Activated naive CD4-positive, alpha-beta T cell (primary cell): ENCODE measurements around the gene MASP1.

Experiments
- DNase-seq, 4 experiments: peaks; one replicate each; lab custom pipeline; 2025; lab: John Stamatoyannopoulos, UW

MASP1 gene, protein sequence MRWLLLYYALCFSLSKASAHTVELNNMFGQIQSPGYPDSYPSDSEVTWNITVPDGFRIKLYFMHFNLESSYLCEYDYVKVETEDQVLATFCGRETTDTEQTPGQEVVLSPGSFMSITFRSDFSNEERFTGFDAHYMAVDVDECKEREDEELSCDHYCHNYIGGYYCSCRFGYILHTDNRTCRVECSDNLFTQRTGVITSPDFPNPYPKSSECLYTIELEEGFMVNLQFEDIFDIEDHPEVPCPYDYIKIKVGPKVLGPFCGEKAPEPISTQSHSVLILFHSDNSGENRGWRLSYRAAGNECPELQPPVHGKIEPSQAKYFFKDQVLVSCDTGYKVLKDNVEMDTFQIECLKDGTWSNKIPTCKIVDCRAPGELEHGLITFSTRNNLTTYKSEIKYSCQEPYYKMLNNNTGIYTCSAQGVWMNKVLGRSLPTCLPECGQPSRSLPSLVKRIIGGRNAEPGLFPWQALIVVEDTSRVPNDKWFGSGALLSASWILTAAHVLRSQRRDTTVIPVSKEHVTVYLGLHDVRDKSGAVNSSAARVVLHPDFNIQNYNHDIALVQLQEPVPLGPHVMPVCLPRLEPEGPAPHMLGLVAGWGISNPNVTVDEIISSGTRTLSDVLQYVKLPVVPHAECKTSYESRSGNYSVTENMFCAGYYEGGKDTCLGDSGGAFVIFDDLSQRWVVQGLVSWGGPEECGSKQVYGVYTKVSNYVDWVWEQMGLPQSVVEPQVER

DNA sequence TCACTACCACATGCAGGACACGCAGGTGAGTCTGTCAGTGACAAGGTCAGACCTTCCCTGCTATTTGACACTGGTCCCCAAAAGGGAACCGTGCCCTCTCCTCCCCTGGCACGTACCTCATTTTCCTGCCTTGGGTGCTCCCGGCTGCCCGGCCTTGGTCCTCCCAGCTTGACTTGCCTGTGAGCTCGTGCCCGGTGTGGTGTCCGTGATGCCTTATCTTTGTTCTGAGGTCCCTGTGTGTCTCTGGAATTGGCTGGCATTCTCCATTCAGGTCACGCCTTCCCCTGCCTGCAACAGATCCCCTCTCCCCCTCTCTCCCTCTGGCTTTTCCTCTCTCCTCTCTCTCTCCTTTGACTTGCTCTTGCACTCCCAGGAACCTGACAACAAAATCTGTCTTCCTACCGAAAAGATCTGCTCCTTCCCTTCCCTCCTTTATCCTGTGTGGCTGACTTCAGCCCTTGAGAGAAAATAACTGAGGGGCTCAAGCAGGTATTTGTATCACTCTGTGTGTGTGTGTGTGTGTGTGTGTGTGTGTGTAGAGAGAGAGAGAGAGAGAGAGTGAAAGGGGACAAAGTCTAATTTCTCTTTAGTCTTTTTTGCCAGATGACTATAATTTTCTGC is at the start of gene MASP1:
Gene MASP1, minus strand, starts transcription at position 226 of the 621 bp plus-strand sequence. Its CDS starts 105 bp downstream, at position 121.
- no peak for DNase-seq

DNA sequence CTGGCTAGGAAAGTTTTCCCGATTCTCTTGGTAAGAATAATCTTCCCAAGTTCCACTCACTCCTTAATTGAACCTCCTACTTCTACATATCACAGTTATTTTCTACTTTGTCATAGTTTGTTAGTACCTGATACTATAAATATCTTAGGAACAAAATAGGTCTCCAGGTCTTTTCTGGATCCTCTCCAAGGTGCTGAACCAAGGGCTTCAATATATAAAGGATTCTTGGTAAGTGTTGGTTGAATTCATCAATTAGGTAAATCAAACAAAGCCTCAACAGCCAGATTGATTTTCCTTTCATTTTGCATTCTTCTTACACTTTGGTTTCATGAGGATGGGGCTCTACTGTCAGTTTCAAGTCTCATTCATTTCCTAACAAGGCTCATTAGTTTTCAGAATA is 49.0 kb upstream of the MASP1 start:
- no peak for DNase-seq

DNA sequence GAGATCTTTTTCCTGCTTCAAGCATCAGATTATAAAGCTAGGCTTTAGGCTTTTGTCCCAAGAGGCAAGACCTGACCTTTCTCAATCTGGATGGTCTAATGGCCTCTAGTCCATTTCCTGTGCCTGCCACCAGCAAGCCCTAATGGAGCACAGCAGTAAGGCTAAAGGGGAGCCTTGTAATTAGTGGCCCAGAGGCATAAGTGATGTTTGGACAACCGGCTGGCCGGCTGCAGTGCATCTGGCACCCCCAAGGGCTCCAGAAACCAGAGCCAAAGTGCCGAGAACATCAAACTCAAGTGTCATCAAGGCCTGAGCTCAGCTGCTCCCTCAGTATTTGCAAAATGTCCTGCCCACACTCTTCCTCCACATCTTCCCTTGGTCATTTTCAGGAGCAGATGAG is 44.8 kb upstream of the MASP1 start:
- no peak for DNase-seq

DNA sequence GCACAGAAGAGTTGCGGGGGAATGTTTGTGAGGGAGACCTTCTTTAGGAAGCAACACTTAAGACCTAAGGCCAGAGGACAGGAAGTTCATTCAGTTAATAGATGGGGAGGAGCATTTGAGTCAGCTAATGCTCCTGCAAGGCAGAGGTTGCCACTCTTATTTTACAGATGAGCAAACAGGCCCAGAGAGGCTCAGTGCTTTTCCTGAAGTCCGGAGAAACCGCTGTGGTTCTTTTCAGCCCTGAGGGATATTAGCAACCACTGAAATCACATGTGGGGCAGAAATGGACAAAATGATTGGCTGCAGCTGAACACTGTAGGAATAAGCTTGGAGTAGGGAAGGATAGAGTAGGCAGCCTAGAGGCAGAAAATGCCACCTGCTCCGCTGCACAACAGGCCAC is 43.4 kb upstream of the MASP1 start:
- no peak for DNase-seq

DNA sequence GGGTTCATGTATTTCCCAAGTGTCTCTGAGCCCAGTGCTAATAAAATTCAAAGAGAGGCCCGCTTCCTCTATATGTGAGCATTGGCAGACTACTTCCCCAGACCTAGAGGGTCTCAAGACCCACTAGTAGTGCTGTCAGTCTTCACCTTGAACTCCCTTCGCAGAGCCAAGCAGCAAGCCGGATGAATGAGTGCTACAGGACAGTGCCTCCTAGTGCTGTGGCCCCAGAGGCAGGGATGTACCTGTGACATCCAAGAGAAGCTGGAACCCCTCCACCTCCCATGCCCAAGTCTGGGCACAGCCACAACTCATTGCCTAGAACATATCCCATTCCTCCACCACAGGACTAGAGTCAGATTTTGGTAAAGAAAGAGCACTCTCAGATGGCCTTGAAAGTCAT is 37.2 kb upstream of the MASP1 start:
- no peak for DNase-seq

DNA sequence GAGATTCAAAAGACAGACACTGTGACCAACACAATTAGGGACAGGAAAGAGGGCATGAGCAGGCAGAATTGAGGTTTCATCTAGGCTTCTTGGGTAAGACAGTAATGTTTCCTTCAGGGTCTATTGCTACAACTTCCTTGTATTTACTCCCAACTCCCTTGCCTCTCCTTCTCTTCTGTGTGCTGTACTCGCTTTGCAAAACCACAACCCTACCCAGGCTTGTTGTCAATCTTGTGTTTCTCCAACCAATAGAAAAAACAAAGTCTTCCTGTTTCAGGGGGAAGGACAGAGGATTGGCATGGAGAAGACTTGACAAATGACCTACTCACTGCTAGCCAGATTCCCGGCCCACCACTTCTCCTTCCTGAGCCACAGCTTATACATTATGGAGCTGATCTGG is 36.3 kb upstream of the MASP1 start:
- DNase-seq = no peak

DNA sequence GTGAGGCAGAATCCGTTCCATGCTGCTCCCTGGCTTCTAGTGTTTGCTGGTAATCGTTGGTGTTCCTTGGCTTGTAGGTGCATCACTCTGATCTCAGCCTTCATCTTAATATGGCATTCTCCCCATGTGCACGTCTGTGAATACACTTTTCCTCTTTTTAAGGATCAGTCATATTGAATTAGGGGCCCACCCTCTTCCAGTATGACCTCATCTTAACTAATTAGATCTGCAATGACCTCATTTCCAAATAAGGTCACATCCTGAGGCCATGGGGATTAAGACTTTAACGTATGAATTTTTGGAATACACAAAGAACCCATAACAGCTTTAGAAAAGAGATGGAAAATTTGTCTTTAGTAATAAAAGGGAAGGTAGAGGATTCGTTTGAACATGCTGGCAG is 34.1 kb upstream of the MASP1 start:
- no peak for DNase-seq

DNA sequence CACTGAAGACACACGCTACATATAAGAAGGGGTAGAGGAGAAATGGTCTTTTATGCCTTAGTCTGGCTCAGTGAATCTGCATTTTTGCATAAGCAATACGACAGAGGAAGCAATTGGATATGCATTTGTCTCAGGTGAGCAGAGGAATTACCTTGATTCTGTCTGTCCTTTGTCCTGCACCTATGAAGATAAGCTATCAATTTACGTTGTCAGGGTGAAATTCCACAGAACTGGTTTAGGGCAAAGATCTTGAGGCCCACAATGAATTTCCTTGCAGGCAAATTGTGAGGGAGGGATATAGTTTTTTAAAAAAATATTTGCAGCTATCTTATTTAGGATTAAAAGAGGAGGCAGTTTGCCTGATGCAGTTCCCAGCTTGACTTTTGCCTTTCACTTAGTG is 31.6 kb upstream of the MASP1 start:
- DNase-seq = no peak

DNA sequence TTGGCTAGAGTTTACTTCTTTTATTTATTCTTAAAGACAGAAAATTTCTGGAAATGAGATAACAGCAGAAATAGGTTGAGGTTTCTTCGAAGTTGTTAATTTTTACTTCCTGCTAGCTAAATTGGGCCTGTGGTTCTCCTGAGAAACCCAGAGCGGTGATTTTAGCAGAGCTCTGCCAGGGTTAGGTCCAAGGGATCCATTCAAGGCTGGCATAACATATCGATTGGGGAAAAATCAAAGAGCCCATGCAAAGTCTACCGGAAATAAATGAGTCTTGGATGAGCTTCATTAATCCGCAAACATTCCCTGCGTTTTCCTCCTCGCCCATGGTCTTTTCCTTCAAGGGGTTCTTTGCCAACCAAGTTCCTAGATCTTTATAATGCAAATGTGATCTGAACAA is 30.8 kb upstream of the MASP1 start:
- DNase-seq = no peak

DNA sequence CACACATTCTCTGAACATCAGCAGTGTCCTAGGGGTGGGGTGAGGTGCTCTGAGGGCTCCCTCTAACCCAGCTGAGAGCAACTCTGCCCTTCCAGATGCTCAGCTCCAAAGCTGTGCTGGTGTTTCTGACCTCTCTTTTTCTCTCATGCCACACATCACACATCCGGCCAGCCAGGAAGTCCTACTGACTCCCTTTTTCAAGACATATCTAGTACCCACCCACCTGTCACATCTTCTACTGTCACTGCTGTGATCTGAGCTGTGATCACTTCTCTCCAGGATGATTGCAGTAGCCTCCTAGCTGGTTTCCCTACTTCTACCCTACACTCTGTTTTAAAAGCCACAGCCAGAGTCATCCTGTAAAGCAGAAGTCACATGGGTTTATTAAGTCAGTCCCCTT is 30.2 kb upstream of the MASP1 start:
- no peak for DNase-seq

DNA sequence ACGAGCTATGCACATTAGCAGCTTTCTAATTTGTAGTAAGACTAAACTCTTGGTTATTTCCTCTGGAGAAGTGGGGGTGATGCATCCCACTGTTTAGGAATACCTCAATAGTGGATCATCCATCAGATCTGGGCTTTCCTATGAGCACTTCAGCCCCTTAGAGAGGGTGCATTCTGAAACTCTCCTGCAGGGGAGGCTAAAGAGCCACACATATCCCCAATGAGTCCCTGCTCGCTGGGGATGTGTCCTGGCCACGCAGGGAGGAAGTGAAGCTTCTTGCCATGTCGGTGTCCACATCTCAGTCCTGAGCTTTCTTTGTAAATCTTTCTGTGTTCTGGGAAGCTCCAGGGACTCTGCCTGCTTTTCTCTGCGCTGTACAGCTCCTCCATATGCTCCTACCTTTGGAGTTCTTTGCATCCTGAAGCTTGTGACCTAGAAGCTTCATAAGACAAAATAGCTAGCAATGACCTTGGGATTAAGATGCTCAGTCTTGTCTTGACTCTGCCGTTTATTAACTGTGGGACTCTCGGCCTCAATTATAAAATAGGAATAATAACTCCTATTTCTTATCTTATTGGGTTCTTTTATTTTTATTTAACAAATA is 28.3 kb upstream of the MASP1 start:
- DNase-seq = peak in 2 of 4 experiments; percentile 5 to 14

DNA sequence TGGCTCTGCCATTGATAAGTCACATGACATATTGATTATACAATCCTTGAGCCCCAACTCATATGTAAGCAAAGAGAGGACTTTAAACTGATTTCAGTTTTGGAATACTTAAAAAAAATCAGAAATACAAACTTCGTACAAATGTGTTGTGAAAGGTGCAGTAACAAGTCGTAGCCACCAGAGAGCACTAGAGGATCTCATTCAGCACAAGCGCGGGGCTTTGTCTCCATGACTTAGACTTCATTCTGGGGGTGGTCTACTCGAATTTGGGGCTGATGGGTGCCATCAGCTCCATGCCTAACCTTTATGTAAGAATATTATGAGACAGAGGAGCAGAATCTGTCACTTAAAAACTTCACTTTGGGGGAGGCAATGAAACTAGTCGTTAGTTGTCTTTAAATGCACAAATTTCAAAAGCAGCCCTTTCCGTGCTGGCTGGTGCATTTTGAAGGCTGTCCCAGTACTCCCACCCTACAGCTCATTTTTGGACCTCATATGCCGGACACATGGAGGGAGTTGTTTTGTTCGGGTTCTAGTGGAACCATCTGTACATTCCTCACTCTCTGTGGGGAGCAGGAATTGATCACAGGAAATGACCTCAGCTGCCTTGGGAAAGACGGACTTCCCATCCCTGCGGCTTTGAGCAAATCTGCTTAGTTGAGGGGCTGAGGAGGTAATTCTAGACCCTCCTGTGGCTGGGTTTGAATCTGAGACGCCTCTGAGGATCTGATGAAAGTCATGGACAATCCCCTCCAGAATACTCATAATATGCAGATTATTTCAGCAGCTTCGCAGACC is 27.5 kb upstream of the MASP1 start:
- peak in 2 of 4 experiments; percentile 2 to 24 for DNase-seq

DNA sequence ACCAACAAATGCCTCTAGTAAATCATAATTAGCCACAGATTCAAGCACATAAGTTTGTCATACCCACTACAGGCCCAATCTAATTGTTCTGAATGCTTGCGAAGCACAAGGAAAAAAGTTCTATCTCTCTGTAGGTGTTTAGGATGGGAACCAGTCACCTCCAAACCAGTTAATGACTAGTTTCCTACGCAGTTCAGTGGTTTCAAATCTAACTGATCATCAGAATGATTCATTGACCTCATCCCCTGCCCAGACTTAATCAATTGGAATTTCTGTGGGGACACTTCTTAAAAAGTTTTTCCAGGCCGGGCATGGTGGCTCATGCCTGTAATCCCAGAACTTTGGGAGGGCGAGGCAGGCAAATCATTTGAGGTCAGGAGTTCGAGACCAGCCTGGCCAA is 24.3 kb upstream of the MASP1 start:
- no peak for DNase-seq

DNA sequence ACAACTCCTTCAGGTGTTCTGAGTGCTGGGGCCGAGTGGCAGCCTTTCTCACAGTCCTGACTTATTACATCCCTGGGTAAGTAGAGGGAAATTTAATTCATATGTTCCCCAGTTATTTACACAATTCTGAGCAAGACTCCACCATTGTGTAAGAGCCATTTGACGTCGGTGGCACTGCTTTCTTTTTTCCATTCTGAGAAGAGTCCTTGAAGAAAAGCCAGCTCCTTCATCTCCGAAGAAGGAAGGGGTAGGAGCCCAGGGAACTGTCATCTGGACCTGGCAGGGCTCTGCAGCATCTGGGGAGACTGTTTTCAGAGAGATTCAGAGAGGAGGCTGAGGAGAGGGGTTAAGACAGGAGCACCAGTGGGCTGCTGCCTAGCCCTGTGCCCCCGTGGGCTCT is 22.6 kb upstream of the MASP1 start:
- no peak for DNase-seq

DNA sequence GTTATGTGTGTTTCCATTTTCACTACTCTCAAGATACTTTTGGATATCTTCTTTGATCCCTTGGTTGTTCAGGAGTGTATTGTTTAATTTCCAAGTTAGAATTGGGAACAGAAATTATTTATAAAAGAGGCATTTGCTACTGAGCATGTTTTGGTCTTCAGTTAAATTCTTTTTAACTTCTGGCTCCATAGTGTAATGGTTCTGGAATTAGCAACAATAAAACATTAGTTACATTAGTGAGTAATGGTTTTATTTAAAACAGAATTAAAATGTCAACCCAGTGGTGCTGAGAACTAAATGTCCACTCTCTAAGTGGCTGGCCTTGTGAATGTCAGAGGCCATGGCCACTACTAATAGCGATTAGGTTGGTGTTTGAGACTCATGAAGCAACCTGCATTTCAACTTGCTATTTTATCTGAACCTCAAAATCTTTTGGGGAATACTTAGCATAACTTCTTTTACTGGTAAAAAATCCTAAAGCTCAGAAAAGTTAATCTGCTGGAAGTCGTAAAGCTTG is 19.5 kb upstream of the MASP1 start:
- no peak for DNase-seq

DNA sequence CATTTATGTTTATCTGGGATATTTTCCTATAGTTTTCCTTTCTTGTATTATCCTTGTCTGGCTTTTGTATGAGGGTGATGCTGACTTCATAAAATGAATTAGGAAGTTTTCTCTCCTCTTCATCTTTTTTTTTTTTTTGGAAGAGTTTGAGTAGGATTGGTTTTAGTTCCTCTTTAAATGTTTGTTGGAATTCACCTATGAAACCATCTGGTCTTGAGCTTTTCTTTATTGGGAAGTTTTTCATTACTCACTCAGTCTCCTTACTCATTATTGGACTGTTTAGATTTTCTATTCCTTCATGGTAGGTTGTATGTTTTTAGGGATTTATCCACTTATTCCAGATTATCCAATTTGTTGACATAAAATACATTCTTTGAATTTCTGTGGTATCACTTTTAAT is 18.7 kb upstream of the MASP1 start:
- no peak for DNase-seq

DNA sequence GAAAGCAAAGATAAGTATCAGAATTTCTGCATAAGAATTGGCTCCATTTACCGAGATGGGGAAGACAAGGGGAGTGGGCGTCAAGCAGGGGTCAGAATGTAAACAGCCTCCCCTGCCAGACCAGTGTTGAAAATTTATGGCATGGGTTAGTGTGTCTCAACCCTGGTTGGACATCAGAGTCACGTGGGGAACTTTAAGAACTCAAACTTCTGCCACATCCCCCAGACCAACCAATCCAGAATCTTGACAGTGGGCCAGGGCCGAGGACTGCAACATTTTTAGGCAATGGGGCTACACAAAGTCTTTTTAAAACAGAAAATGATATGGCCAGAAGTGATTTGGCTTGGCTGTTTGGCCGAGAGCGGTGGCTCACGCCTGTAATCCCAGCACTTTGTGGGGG is 14.3 kb upstream of the MASP1 start:
- no peak for DNase-seq

DNA sequence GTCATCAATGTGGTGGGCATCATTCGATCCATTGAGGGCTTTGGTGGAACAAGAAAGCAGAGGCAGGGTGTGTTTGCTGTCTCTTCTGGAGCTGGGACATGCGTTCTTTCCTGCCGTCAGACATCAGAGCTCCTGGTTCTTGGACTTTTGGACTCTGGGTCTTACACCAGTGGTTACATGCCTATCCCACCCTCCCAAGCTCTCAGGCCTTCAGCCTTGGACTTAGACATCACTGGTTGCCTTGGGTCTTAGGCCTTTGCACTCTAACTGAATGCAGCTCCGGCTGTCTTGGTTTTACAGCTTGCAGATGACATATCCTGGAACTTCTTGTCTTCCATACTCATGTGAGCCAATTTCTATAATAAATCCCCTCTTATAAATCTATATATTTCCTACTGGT is 8.1 kb upstream of the MASP1 start:
- DNase-seq = no peak

DNA sequence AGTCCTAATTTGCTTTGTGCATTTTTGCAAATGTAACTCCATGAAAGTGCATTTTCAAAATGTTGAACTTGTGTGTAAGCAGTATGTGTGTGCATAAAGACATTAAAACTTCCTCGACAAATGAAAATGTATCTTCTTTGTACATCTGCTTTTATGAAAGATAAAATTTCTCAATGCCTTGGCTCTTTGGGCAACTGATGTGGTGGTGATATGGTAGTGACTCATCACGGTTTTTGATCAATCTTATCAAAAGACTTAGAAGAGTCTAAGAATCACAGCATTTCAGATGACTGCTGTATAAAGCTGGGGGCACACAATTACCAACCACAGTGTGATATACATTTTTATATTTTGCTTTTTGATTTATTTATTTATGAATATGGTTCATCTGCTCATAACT is 5.4 kb upstream of the MASP1 start:
- no peak for DNase-seq

DNA sequence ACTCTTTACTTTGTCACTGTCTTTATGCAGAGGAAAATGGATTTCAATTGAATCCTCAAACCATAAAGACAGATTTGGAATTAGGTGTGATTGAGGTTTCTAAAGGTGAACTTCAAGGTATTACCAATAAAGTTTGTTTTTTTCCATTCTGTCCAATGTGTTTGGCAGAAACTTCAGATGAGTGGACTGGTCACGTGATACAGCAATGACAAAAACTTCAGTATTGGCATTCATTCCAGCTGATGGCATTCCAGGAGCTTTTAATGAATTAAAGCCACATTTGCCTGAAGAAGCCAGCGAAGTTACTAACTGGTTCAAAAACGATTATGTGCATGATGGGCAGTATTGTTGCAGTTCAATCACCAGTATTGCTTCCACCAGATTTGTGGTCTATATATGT is 4.5 kb upstream of the MASP1 start:
- DNase-seq = no peak

DNA sequence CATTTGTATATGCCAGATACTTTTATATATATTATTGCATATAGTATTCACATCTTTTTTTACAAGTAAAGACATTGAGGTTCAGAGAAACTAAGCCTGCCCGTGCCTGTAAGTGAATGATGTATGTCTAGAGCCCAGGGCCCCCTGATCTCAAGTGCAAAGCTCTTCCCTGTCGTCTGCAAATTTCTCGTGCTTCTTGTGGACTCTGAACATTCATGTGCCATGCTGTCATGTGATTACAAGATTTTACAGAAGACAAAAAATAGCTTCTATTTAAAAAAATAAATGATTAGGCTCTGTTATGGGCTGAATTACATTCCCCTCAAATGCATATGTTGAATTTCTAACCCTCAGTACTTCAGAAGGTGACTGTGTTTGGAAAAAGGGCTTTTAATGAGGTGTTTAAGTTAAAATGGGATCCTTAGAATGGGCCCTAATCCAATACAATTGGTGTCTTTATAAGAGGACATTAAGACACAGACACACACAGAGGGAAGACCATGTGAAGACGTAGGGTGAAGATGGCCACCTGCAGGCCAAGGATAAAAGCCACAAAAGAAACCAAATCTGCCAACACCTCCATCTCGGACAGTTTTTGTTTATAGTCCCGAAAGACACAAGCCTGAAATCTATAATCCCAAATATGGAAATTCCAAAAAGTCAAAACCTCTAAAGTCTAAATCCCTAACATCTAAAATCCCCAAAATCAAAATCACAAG is 3.9 kb upstream of the MASP1 start:
- no peak for DNase-seq
